ENCODE results near the gene ABCF2. TPM values are rescaled to one million over a fixed set of nuclear protein-coding genes. Genes with fewer than 3 reads are reported as not detected.
A peak's percentile ranks its signal among the peaks of the same experiment; 100 is the strongest.

Gene ABCF2
- total RNA-seq, 2 experiments from 2014 or later: 33.9 to 35.5 TPM

GRCh38 chr7:151251328-151251688 lies 24.3 kb upstream of the ABCF2 start:
- intact Hi-C loops (cut with micrococcal nuclease): no loop called here
- Mint-ChIP-seq H3K4me3 (peak overlapping the region; percentile 35), H3K27ac (no peak overlapping the region), H3K4me1 (ENCODE audit: low read depth) (peaks cover 27% of the 10 kb centered on the region), H3K27me3 (ENCODE audit: low read depth) (peaks cover 53% of the 10 kb centered on the region), H3K36me3 (ENCODE audit: low read depth) (no peaks in the 10 kb centered on the region), H3K9me3 (no peaks in the 10 kb centered on the region)
- no peak for DNase-seq
- CTCF ChIA-PET: interaction anchor here (0.6 to 1.3 kb wide), 2 partner anchors 82 to 191 kb away, joined by 3 read pairs; no protein-coding TSS in a partner anchor

DNA sequence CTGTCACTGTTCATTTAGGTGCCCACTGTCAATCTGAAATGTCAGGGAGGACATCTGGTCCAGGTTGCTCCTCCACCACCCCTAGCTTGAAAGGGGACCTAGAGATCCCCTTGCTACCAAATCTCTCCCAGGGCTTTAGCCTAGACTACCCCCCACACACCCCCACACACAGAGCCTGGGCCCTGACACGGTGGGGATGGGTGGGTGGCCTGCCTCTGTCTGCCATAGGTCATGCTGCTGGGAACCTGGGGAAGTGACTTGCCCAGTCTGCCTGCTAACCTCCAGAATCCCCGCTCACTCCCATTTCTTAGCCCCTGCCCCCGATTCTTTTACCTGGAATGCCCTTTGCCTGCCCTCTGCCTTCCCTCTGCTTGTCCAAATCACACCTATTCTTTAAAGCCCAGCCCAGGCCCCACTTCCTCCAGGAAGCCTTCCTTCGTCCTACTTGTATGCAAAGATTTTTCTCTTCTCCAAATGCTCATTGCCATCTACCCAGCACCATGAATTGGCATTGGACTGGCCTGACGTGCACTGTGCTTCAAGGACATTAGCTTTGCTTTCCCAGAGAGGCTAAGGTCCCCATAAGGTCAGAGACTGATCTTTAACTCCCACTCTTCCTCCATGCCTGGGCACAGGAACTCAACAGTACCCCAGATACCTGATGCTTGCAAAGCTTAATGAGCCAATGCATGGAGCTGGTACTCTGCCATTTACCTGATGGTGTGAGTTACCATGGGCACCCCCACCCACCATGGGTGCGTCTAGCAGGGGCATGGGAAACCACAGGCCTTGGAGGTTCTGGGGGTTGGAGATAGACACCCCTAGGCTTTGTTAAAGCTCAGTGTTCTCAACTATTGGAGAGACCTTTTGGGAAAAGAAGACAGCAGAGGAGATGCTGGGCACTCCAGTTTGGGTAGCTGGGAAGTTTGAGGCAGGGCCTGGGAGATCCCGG lies 23.5 kb upstream of the ABCF2 start:
- CTCF ChIA-PET: interaction anchor here (0.6 kb wide), 2 partner anchors 59 to 190 kb away, joined by 3 read pairs; no protein-coding TSS in a partner anchor
- DNase-seq: no peak
- Mint-ChIP-seq H3K36me3 (ENCODE audit: low read depth) (no peaks in the 10 kb centered on the region), H3K27me3 (ENCODE audit: low read depth) (peaks cover 59% of the 10 kb centered on the region), H3K9me3 (no peaks in the 10 kb centered on the region), H3K4me3 (no peak overlapping the region), H3K4me1 (ENCODE audit: low read depth) (peaks cover 33% of the 10 kb centered on the region), H3K27ac (no peak overlapping the region)
- intact Hi-C loops (cut with micrococcal nuclease): no loop called here

- CTCF ChIA-PET: no interaction called here
- no peak for DNase-seq
- Mint-ChIP-seq H3K36me3 (ENCODE audit: low read depth) (no peaks in the 10 kb centered on the region), H3K27ac (no peak overlapping the region), H3K27me3 (ENCODE audit: low read depth) (peaks cover 59% of the 10 kb centered on the region), H3K4me1 (ENCODE audit: low read depth) (peaks cover 37% of the 10 kb centered on the region), H3K4me3 (no peak overlapping the region), H3K9me3 (no peaks in the 10 kb centered on the region)
- intact Hi-C loops (cut with micrococcal nuclease): no loop called here
Observed at GRCh38 chr7:151249732-151250072, 22.7 kb upstream of the ABCF2 start.

- no peak overlapping the region for H3K27ac Mint-ChIP-seq
- peaks cover 59% of the 10 kb centered on the region for H3K27me3 Mint-ChIP-seq (ENCODE audit: low read depth)
- peak overlapping the region; percentile 42 for H3K4me3 Mint-ChIP-seq
- CTCF ChIA-PET: no interaction called here
- no peaks in the 10 kb centered on the region for H3K9me3 Mint-ChIP-seq
- H3K36me3 Mint-ChIP-seq (ENCODE audit: low read depth): no peaks in the 10 kb centered on the region
- intact Hi-C loops (cut with micrococcal nuclease): no loop called here
- peak; percentile 34 for DNase-seq
- H3K4me1 Mint-ChIP-seq (ENCODE audit: low read depth): peaks cover 41% of the 10 kb centered on the region
Observed at GRCh38 chr7:151249034-151249731, 22.2 kb upstream of the ABCF2 start.

- no peak within 1 kb of the TSS for H3K27ac Mint-ChIP-seq
- no peaks in the 10 kb centered on the region for H3K9me3 Mint-ChIP-seq
- peak within 1 kb of the TSS; percentile 47 for H3K4me3 Mint-ChIP-seq
- intact Hi-C loops (cut with micrococcal nuclease): no loop called here
- no peaks in the 10 kb centered on the region for H3K36me3 Mint-ChIP-seq (ENCODE audit: low read depth)
- peaks cover 53% of the 10 kb centered on the region for H3K27me3 Mint-ChIP-seq (ENCODE audit: low read depth)
- peaks cover 48% of the 10 kb centered on the region for H3K4me1 Mint-ChIP-seq (ENCODE audit: low read depth)
- DNase-seq: no peak
- CTCF ChIA-PET: interaction anchor here (0.7 to 6.2 kb wide), 4 partner anchors 26 to 200 kb away, joined by 3 to 97 read pairs (median 4); partner anchors contain the start of gene ABCF2
Observed at GRCh38 chr7:151248346-151249033, 21.5 kb upstream of the ABCF2 start, which contains the start of gene SMARCD3. TSS of gene SMARCD3 (minus strand) at chr7:151248694. CDS start at chr7:151248562, 132 bp downstream.

GRCh38 chr7:151247611-151248345 lies 20.8 kb upstream of the ABCF2 start:
- Mint-ChIP-seq H3K27me3 (ENCODE audit: low read depth) (peaks cover 50% of the 10 kb centered on the region), H3K4me3 (peak overlapping the region; percentile 38), H3K9me3 (no peaks in the 10 kb centered on the region), H3K27ac (no peak overlapping the region), H3K36me3 (ENCODE audit: low read depth) (no peaks in the 10 kb centered on the region), H3K4me1 (ENCODE audit: low read depth) (peaks cover 55% of the 10 kb centered on the region)
- DNase-seq: no peak
- CTCF ChIA-PET: interaction anchor here (0.5 to 6.2 kb wide), 8 partner anchors 9 to 200 kb away, joined by 3 to 97 read pairs (median 4); partner anchors contain the start of gene ABCF2
- intact Hi-C loops (cut with micrococcal nuclease): no loop called here

DNA sequence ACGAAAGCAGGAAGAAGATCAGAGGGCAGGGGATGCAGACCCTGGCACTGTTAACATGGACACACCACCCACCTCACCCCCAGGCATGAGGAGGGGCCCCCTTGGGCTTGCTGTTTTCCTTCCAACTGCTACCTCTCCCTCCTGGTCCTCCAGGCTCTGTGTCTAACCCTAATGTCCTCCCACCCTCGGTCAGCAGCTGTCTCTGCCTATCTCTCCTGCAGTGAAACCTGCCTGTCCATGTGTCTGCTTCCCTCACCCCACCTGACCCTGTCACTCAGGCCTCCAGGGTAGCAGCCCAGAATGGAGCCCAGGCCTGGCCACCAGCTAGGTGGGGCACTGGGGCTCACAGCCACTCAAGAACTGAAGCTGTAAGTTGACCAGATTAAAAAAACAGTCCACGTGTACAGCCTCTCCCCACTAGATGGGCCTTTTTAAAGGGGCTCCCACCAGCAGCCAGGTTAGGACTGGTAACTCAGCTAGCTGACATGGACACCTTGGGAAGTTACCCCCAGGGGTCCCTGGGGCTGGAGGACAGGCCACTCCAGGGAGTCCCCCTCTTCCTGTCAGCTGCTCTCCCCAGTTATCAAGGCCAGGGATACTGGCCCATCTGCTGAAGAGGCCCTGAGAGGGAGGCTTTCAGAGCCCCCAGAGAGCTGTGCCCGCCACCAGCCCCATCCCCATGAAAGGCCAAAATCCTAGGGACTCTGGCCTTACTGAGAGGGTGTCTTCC lies 20.0 kb upstream of the ABCF2 start:
- peaks cover 44% of the 10 kb centered on the region for H3K27me3 Mint-ChIP-seq (ENCODE audit: low read depth)
- CTCF ChIA-PET: interaction anchor here (0.5 to 6.2 kb wide), 8 partner anchors 10 to 201 kb away, joined by 3 to 97 read pairs (median 4); partner anchors contain the start of gene ABCF2
- intact Hi-C loops (cut with micrococcal nuclease): no loop called here
- no peaks in the 10 kb centered on the region for H3K9me3 Mint-ChIP-seq
- no peak for DNase-seq
- H3K4me1 Mint-ChIP-seq (ENCODE audit: low read depth): peaks cover 53% of the 10 kb centered on the region
- H3K27ac Mint-ChIP-seq: no peak overlapping the region
- H3K36me3 Mint-ChIP-seq (ENCODE audit: low read depth): no peaks in the 10 kb centered on the region
- no peak overlapping the region for H3K4me3 Mint-ChIP-seq

GRCh38 chr7:151246102-151246850 lies 19.3 kb upstream of the ABCF2 start:
- CTCF ChIA-PET: interaction anchor here (0.8 to 6.2 kb wide), 12 partner anchors 10 to 202 kb away, joined by 3 to 97 read pairs (median 4); partner anchors contain the start of genes ABCF2 and CHPF2
- Mint-ChIP-seq H3K36me3 (ENCODE audit: low read depth) (no peaks in the 10 kb centered on the region), H3K4me3 (no peak overlapping the region), H3K27ac (no peak overlapping the region), H3K9me3 (no peaks in the 10 kb centered on the region), H3K27me3 (ENCODE audit: low read depth) (peaks cover 42% of the 10 kb centered on the region), H3K4me1 (ENCODE audit: low read depth) (peaks cover 51% of the 10 kb centered on the region)
- no peak for DNase-seq
- intact Hi-C loops (cut with micrococcal nuclease): no loop called here

- DNase-seq: peak; percentile 55
- Mint-ChIP-seq H3K4me1 (ENCODE audit: low read depth) (peaks cover 46% of the 10 kb centered on the region), H3K27ac (no peak overlapping the region), H3K9me3 (no peaks in the 10 kb centered on the region), H3K36me3 (ENCODE audit: low read depth) (no peaks in the 10 kb centered on the region), H3K4me3 (peak overlapping the region; percentile 13), H3K27me3 (ENCODE audit: low read depth) (peaks cover 35% of the 10 kb centered on the region)
- intact Hi-C loops (cut with micrococcal nuclease): loop anchor here (1.0 to 2.0 kb wide), 2 partner anchors 31 to 58 kb away; no protein-coding TSS in a partner anchor
- CTCF ChIA-PET: interaction anchor here (0.8 to 6.2 kb wide), 13 partner anchors 10 to 123 kb away, joined by 3 to 97 read pairs (median 4); partner anchors contain the start of genes ABCF2 and CHPF2
Observed at GRCh38 chr7:151245360-151246101, 18.5 kb upstream of the ABCF2 start.

GRCh38 chr7:151244841-151245346 lies 17.9 kb upstream of the ABCF2 start:
- H3K27ac Mint-ChIP-seq: no peak overlapping the region
- peaks cover 29% of the 10 kb centered on the region for H3K27me3 Mint-ChIP-seq (ENCODE audit: low read depth)
- intact Hi-C loops (cut with micrococcal nuclease): loop anchor here (1.0 to 2.0 kb wide), 8 partner anchors 18 to 925 kb away; partner anchors contain the start of gene ABCF2
- peaks cover 45% of the 10 kb centered on the region for H3K4me1 Mint-ChIP-seq (ENCODE audit: low read depth)
- no peak for DNase-seq
- CTCF ChIA-PET: interaction anchor here (0.7 to 6.2 kb wide), 28 partner anchors 8 to 204 kb away, joined by 3 to 97 read pairs (median 5); partner anchors contain the start of genes ABCF2 and CHPF2
- peaks cover 2% of the 10 kb centered on the region for H3K36me3 Mint-ChIP-seq (ENCODE audit: low read depth)
- H3K4me3 Mint-ChIP-seq: peak overlapping the region; percentile 13
- no peaks in the 10 kb centered on the region for H3K9me3 Mint-ChIP-seq

All from activated naive CD4-positive, alpha-beta T cell treated with anti-CD3 and anti-CD28 coated beads for 36 hours (primary cell).